HT1080 (cell line): ENCODE measurements around the gene FADS1. TPM values are rescaled to one million over a fixed set of nuclear protein-coding genes. Genes with fewer than 3 reads are reported as not detected.
A peak's percentile ranks its signal among the peaks of the same experiment; 100 is the strongest.

Source experiments
- DNase-seq: peaks from one replicate; pipeline ENCODE4 v3.0.0-alpha.2; 2015; ENCODE audit warnings: low read depth
- total RNA-seq: library from RNA; depleted of rRNA; stranded (reverse); fragments of >200 nt; shearing (Covaris generic); gene quantifications from 2 replicates; pipeline ENCODE4 v1.2.3, GENCODE V29; 2014; rRNA removed

FADS1 gene
- total RNA-seq, 1 experiment from 2014 or later, result 108 TPM

DNA sequence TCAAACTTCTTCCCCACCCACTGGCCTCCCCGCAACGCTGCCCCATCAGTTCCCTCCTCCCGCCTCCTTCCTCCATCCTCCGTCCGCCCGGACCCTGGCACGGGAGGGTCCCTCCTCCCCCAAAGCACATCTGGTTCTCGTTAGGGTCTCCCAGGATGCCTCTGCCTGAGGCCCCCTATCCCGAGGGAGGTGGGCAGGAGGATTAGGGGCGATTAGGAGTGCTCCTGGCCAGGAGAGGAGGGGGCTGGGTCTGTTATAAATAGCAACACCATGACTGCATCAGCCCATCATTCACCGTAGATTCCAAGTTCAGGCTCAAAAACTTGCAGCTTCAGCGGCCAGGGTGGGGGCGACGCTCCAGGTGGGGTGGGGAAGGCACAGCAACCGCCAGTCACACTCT lies 54.0 kb downstream of the FADS1 start:
- no peak for DNase-seq

DNA sequence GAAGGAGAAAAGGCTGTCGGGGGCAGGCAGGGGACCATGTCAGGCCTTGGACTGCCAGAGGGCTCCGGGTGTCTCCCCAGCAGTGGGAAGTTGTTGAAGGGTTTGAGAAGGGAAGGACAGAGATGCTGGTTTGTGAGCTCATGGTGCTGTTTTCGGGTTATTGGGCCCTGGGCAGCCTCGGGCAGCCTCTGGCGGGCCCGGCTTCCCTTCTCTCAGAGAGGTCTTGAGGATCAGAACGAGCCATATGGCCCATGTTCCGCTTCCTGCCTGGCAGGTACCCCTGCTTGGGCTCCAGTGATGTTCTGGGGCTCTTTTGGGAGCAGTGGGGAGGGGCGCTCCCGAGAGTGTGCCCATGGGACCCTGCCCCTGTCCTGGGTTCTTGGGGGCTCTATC lies 54.6 kb downstream of the FADS1 start:
- DNase-seq, result no peak

DNA sequence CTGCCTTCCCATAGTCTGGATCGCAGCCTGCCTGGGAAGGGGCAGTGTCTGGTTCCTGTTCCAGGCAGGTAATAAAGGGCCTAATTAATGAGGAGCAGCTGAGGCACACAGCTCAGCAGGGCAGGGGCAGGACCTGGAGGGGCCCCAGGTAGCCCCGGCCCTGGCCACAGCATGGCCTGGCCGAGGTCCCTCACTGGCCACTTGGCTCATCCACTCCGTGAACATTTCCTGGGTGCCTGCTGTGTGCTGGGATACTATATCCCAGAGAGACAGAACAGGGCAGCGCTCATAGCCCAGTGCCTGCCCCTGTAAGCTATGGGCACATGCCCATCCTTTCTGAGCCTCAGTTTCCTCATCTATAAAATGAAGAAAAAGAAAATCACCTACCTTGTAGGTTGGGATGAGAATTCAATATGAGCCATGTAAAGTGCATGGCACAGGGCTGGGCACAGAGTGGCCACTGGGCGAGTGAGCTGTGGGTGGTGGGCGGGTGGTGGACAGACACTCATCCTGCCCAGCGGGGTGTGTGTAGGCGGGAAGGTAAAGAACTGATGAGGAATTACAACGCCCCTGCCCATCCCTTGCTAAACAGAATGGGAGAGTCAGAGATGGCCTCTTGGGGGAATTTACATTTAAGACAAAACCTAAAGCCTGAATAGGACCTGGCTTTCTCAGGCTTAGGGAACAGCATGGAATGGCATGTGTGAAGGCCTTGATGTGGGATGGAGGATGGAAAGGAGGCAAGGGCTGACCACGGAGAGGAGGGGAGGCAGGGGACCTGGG lies 55.2 kb downstream of the FADS1 start:
- no peak for DNase-seq

DNA sequence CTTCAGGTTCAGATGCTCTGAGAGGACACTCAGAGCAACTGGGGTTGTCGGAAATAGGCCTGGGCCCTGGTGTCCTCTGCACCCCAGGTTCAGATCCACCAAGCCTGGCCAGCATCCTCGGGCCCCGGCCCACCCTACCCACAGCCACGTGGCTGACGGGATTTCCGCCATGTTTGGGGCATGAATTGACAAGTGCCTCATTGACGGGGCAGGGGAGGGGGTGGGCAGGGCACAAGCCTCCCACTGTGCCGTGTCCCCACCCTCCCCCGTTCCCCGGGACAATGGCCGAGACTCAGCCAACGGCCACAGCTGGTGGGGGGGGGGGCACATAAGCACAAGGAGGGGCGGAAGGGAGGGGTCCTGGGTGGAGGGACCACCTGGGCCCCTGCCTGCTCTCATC lies 55.9 kb downstream of the FADS1 start:
- DNase-seq, result no peak

DNA sequence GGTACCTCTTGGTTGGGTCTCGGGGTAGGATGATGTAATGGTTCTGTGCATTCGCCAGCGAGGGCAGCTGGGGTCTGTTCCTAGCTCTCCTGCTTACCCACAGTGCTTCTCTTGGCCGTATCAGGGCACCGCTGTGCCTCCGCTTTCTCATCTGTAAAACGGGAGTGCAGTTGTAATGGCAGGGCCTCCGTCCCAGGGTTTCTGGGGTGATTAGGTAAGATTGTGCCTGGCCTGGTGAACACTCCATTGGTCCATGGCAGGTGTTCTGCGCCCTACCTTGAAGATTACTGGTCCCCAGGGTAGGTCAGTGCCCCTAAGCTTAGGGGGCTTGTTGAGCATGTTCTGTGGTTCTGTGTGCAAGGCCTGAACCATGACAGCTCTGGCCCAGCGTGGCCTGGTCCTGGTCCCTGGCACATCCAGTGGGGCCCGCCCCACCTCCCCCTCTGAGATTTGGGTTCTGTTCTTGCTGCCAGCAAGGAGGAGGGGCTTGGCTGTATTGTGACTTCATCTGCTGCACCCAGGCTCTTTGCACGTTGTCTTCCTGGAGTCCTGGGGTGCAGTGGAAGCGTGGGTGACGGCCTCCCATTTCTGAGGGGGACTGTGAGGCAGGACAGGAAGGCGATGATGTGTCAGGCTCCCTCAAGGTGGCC lies 59.5 kb downstream of the FADS1 start:
- DNase-seq, result no peak

DNA sequence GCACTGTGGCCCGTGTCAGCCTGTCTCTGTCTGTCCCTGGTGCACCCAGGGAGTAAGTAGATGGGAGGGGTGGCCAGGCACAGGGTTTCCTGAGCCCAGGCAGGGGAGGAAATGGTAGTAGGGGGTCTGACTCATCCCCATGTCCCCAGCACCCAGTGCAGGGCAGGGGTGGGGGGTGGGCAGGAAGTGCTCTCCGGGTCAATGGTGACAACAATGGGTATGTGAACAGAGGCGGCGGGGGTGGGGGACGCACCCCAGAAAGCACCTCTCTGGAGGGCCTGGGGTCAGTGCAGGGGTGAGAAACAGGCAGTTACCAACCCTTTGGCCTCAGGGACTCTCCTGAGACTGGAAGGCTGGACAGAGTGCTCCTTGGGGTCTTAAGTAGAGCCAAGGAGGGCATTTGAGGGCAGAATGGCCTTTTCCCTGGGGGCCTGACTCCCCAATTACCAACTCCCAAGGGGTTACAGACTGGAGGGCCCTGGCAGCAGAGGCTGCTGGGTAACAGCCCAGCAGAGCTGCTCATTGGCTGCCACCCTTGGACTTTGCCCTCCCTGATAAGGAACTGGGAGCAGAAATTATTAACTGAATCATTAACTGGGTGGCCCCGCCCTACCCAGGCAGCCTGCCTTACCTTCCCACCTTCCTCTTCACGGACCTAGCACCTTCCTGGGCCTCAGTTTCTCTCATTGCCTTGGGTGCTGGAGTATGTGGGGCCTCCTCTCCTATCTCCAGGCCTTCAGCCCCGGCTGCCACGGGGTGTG lies 60.2 kb downstream of the FADS1 start:
- DNase-seq, result peak; percentile 87

DNA sequence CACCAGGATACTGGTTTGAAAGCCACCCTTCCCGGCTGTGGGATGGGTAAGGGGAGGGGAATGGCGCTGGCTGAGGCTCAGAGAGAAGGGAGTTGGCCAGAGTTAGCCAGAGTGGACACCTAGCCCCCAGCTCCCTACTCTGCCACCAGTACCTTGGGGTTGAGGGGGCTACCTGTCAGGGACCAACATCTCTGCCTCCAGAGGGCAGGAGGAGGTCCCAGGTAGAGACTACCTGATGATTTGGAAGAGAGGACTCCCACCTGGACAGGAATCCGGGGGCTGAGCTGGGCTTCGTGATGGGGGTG lies 60.7 kb downstream of the FADS1 start:
- DNase-seq, result no peak

DNA sequence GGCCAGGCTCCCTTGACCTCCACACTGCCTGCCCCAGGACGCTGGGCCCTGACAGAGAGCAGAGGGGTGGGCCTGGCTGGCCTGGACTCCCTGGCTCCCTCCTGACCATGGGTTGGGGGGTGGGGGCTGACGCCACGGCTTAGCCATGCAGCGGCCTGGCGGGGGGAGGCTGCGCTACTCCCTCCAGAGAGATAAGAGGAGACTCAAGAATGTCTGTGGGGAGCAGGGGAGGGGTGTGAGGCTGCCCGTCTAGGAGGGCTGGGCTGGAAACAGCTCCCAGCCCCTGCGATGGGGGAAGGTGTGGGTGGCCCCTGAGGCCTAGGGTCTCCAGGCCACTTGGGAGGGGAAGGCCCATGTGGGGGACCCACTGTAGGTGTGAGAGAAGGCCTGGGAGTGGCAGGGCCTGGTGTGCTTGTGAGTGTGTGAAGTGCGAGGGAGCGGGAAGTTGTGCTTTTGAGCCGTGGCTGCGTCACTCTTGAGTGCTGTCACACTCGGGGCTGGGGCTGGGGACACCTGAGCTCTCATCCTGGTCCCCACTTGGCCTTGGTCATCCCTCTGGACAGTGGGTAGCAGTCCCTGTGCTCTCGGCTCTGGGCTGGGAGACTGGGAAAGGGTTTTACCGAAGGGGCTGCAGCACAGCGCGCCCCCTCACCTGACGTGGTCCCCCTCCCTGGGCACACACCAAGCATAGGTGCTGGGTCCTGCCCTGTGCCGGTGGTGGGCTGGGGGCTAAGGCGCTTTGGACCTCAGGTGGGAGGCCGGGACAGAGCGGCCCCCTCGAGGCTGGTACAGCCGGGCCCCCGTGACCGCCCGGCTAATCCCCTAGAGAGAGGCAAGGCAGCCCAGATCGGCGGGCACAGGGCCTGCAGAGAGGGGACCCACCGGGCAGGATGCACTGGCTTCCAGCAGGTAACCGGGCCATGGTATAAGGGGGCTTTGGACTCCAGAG lies 62.0 kb downstream of the FADS1 start:
- DNase-seq, result no peak

DNA sequence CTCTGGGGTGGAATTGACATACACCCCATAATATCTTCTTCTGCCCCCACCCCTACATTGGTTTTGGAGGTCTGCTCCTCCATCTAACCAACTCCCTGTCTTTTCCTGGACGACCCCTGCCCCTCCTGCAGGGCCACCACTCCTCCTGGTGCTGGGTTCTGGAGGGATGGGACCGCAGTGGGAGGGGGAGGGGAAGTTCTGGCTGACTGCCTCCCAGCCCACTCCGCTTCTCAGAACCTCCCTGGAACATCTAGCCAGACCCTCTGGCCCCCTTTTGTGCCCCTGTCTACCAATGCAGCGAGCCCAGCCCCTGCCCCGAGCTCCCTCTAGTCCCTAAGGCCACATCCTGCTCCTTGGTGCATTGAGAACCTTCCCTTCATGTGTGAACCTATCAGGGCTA lies 63.1 kb downstream of the FADS1 start:
- no peak for DNase-seq

DNA sequence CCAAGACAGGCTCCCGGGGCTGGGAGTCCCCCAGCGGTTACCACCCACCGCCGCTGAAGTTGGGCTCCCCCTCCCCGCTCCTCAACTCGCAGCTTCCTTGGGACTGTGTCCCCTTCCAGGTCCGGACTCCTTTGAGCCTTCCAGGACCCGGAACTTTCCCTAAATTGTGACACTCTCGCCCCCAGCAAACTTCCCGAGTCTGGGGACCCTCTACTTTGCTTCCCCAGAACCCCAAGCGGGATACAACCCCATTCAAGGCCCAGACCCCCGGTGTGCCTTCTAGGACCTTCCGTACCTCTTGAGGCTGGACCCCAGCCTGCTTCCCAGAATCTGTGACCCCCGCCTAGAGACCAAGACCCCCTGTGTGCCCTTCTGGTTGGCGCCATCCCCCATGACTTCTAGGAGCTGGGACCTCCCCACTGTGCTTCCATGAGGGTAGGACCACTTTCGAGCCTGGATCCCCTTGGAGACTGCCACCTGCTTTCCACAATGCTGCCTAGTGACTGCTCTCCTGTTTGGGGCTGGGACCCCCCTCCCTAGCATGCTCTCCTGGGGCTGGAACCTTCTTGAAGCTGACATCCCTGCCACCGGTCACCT lies 63.8 kb downstream of the FADS1 start:
- no peak for DNase-seq

DNA sequence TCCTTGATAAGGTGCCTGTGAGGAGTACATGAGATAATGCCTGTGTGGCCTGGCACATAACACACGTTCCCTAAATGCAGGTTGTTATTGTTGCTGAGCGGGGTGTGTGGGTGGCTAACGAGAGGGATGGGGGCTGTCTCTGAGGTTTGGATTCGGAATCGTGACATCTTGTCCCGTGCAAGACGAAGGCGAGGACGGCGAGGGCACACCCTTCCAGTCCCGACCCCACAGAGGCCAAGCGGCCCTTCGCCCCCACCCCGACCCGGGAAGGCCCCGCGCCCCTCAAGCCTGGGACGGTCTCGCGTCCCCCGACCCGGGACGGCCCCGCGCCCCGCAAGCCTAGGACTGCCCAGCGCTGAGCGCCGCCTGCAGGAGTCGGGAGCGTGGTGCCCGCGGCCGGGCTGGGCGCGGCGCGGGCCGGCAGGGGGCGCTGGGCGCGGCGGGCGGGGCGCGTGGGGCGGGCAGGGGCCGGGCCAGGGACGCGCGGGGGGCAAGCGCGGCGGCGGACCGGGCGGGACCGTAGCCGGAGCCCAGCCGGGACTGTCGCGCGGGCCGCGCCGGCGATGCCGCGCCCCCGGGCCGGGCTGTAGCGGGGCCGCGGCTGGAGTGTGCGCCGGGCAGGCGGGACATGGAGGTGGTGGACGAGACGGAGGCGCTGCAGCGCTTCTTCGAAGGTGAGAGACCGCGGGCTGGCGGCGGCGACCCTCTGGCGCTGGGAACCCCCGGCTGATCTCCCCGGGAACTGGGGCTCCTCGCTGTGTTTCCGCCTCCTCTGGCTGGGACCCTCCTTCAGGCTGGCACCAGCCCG lies 64.5 kb downstream of the FADS1 start, which contains the start of gene MYRF:
TSS of gene MYRF (plus strand) at position 520 of the 808 bp plus-strand sequence. CDS start at position 629, 109 bp downstream.
- no peak for DNase-seq

DNA sequence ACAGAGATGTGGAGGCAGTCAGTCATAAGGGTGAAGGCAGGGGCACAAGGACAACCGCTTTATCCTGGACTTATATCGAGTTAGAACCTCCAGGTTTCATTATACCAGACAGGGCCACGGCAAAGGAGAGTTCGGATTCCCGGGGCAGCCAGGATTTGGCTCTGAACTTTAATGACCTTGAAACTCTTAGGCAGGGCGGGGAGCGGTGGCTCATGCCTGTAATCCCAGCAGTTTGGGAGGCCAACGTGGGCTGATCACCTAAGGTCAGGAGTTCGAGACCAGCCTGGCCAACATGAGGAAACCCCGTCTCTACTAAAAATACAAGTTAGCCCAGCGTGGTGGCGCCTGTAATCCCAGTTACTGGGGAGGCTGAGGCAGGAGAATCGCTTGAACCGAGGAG lies 65.4 kb downstream of the FADS1 start:
- no peak for DNase-seq

DNA sequence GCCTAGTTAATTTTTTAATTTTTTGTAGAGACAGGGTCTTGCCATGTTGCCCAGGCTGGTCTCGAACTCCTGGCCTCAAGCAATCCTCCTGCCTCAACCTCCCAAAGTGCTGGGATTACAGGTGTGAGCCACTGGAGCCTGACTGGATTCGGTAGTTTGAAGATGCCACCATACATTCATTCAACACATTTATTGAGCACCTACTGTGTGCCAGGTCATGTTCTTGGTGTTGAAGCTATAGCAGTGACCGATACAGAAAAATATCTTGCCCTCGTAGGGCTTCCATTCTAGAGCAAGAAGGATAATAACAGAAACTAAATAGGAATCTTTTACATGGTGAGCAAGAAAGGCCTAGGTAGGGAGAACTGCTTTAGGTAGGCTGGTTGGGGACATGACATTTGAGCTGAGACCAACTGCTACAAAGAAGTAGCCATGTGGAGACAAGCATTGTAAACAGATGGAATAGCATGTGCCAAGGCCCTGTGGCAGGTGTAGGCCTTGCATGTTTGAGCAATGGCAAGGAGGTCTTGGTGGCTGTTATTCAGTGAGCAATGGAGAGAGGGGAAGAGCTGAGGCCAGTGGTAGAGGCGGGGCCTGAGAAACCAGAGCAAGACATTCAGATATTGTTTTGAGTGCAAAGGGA lies 66.1 kb downstream of the FADS1 start:
- no peak for DNase-seq

Other genes with a start within 250 kb of the FADS1 start
- 1.8 and 2.0 TPM in 2 replicates for gene SYT7, start 235.9 kb downstream of the FADS1 start, total RNA-seq
- gene DAGLA, start 136.6 kb downstream of the FADS1 start, total RNA-seq, result 3.7 and 6.2 TPM in 2 replicates
- gene MYRF, start 64.4 kb downstream of the FADS1 start, total RNA-seq, result 2.8 and 2.9 TPM in 2 replicates
- 178 and 184 TPM in 2 replicates for gene TMEM258, start 24.4 kb downstream of the FADS1 start, total RNA-seq
- gene FEN1, start 24.1 kb downstream of the FADS1 start, total RNA-seq, result 251 and 261 TPM in 2 replicates
- gene FADS2, start 11.3 kb upstream of the FADS1 start, total RNA-seq, result 105 and 125 TPM in 2 replicates
- 61.3 and 65.3 TPM in 2 replicates for gene FADS3, start 74.5 kb upstream of the FADS1 start, total RNA-seq
- 3.1 and 4.8 TPM in 2 replicates for gene RAB3IL1, start 100.6 kb upstream of the FADS1 start, total RNA-seq
- not detected in 2 replicates for gene BEST1, start 133.3 kb upstream of the FADS1 start, total RNA-seq
- gene FTH1, start 150.6 kb upstream of the FADS1 start, total RNA-seq, result 334 and 1,409 TPM in 2 replicates